Measurements from ENCODE around the gene LACTBL1.
"Not testable (repeated sequence)": the region's sequence is repeated elsewhere in the genome, so short reads cannot be mapped to it uniquely, and the experiment has no call there.

Gene LACTBL1

GRCh38 chr1:22976461-22977243 is 4.0 kb upstream of the LACTBL1 start:
- peak; percentile 21 for DNase-seq

DNA sequence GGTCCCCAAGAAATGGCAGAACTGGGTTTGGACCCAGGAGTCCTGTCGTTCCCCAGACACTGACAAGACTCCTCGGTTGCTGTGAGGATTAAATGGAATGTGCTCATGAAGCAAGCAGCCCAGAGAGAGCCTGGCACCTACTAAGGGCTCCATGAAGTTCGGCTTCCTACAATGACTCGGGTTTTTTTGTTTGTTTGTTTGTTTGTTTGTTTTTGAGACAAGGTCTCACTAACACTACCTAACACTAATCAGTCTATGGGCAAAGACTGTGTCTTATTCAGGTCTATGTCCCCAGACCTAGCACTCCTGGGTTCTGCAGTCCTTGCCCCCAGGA is 3.4 kb upstream of the LACTBL1 start:
- no peak for DNase-seq

GRCh38 chr1:22975694-22976093 is 3.0 kb upstream of the LACTBL1 start:
- DNase-seq: no peak

DNA sequence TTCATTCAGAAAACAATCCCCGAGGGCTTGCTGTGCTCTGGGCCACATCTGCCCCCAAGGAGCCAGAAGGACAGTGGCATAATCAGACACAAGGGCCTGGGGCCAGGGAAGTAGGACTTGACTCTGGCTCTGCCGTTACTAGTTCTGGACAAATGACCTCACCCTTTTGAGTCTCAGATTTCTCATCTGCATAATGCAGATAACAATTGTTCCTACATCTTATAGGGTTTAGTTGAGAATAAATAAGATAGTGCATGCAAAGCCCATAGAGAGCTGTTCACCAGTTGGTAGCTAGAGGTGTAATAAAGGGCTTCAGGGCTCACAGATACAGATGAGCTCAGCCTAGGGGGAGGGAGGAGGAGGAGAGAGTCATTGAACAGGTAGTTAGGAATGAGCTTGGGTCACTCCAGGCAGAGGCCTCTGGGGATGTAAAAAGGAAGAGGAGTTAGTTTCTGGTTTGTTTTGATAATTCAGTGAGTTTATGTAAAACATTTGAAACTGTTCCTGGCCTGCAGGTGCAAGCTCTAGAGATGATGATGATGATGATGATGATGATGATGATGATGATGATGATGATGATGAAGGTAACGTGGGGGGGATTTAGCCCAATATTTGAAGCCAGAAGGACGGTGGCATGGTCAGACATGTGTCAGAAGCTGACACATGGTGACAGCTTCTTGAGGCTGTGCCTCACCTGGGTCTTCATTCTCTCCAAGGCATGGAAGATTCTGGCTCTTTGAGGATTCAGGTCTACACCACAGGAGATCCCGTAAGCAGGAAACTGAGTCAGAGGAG is 858 bp downstream of the LACTBL1 start:
- DNase-seq: no peak

- no peak for DNase-seq
Measured at GRCh38 chr1:22971161-22971560, 1.5 kb downstream of the LACTBL1 start.

DNA sequence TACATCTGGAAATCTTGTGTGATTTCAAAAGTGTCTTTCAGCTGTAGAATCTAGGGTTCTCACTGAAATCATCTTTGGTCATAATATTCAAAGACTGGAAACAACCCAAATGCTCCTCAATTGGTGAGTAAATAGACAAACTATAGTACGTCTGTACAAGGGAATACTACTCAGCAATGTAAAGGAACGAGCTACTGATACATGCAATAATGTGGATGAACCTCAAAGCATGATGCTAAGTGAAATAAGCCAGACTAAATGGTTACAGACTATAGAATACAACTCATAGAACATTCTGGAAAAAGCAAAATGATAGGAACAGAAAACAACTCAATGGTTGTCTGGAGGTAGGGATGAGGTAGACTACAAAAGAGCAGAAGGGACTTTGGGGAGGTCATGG is 2.6 kb downstream of the LACTBL1 start:
- no peak for DNase-seq

- DNase-seq: no peak
Measured at GRCh38 chr1:22969304-22969709, 3.4 kb downstream of the LACTBL1 start.

DNA sequence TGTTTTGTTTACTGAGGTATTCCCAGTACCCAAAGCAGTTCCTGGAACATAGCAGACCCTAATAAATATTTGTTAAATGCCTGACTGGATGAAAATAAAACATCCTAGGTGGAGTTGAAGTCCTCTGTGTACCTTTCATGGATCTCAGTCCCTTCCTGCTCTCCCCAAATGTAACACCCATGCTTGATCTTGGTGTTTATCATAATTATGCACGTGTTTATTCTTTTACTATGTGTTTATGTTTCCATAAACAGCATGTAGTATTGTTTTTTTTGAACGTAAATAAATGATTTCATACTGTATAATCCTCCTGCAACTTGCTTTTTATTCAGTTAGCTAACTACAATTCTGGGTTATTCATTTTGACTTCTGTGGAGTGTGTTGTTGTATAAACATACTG is 4.8 kb downstream of the LACTBL1 start:
- no peak for DNase-seq

DNA sequence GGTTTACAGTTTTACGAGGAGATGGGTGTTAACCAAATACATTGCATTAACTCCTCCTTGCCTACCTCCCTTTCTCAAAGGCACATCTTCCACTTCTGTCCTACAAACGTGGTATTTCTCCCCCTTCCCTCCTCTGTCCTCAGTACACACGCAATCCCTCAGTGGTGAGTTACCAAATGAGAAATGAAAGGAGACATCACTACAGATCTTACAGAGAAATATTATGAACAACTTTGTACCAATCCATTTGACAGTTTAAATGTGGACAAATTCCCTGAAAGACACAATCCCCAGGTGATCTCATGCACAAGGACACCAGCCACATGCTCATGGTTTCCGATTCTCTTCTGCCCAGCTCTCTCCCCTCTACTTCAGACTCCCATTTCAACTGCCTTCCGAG is 6.4 kb downstream of the LACTBL1 start:
- no peak for DNase-seq

DNA sequence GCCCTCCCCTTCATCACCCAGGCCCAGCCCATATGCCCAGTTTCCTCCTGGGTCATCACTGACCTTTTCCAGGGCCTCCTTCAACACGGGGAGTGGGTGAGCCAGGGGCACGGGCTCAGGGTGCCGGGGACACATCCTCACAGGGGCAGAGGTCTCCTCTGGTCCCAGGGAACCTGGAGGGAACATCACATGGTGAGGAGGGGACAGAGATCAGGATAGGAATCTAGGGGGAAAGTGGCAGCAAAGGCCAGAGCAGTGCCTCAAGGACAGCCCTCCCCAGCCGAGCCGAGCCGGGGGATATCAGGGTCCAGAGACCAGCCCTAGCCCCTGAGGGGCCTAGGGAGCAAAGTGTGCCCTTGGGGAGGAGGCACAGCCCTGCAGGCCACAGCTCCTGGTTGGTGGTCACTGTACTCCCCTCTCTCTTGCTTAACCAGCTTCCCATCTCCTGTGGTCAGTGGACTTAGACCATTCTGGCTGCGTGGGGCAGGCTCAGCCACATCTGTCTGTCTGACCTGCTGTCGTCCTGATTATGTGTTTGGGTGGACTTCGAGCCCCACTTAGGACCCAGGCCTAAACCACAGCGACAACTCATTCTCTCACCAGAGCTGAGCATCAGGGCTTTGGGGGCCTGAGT is 9.5 kb downstream of the LACTBL1 start:
- no peak for DNase-seq

DNA sequence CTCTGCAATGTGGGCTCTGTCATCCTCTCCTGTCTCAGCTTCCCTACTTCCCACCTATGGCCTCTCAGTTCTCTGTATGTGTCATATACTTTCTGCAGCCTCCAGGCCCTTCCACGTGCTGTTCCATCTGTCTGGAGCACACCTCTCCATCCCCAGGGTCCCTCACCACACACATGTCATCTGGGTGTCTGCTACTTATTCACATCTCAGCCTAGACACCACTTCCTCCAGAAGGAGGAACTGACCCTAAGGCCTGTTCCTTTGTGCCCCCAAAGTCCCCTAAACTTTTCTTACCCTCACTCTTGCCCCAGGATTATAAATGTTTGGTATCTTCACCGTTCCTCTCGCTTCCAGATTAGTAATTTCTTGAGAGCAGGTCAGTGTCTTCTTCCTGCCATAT is 10.1 kb downstream of the LACTBL1 start:
- DNase-seq: no peak

DNA sequence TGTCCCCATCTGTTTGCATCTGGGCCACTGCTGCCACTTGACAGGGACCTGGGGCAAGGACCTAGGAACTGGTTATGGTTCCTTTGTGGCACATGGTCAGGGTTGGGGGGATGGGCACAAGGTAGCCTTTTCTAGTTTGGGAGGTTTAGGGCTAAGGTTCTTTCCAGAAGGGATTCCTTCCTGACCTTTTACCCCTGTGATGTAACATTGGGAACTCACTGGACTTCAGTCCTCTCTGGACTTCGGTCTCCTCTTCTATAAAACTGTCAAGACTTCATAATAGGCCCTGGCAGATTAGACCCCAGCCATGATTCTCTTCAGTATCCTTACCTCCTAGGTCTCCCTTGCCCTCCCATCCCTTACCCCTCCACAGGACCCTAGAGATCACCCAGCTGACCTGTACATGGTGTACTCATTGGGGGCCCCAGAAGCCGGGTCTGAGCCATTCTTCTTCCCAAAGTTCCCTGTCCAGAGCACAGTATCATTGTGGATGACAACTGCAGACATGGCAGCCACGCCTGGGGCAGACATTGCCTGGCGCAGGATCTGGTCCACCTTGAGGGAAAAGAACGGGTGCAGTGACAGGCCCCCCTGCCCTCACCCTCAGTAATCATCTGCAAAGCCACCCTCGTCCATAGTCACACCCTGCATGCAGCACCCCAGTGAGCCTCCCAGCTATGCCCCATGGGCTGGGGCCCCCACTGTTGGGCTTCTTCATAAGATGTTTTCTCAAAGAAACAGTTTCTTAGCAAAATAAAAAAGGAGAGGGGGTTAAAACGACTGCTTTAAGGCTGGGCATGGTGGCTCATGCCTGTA is 12.9 kb downstream of the LACTBL1 start:
- DNase-seq: no peak

DNA sequence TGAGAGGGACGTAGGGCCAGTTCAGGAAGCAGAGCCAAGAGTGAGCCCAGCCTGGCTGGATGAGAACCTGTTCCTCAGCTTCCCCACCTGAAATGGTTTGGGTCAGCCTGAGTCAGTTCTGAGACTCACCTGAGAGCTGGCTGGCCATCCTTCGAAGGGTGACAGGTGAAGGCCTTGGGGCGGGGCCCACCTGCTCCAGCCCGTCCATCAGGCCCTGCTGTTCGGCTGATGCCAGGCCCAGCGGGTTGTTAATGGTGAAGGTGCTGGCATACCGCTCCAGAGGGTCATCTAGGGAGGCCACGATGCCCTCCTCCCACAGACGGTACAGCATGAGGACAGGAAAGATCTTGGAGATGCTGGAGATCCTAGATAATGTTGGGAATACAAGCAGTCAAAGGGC is 14.1 kb downstream of the LACTBL1 start:
- no peak for DNase-seq

DNA sequence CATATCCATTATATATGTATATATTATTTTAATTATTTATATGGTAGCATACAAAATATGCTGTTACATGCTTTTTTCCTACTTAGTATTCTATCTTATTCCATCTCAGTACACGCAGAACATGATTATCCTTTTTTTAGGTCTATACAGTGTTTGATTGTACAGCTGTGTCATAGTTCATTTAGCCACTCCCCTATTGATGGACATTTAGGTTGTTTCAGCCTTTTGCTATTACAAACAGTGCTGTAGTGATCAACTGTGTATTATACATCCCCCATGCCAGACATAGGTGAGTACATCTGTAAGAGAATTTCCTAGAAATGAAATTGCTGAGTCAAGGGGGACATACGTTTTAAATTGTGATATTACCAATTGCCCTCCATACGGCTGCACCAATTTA is 15.6 kb downstream of the LACTBL1 start:
- DNase-seq: no peak

DNA sequence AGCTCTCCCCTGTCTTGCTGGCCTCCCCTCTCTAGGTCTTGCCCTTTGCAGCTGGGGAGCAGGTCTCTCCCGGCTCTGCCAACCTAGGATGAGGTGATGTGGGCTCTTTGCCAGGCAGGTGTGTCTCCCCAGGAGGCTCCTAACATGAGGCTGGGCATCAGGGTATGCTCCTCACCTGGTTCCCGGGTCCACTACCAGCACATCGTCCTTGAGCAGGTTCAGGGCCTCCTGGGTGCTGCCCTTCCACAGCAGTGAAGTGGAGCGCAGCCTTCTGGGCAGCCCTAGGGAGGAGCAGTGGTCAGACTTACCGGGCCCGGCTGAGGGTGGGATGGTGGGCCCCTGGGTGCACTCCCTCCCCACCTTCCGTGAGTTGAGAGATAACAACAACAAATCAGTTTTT is 17.5 kb downstream of the LACTBL1 start:
- no peak for DNase-seq

GRCh38 chr1:22953740-22954141 is 18.9 kb downstream of the LACTBL1 start:
- no peak for DNase-seq

- no peak for DNase-seq
Measured at GRCh38 chr1:22953057-22953739, 19.5 kb downstream of the LACTBL1 start.

DNA sequence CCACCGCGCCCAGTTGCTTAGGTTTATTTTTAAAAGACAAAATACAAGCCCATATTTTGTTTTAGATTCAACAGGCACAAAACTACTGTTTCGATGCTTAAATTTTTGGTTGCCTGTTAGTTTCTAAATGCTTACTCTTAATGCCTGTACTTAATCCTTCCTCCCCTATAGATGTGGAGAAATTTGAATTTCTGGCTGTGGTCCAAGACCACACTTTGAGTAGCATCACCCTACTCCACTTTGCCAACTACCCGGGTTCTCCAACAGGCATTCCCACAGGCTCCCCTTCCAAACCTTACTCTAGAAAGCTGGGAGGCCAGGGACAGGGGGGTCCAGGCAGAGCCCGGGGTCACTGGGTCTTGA is 20.0 kb downstream of the LACTBL1 start:
- no peak for DNase-seq

- DNase-seq: no peak
Measured at GRCh38 chr1:22951796-22952195, 20.9 kb downstream of the LACTBL1 start.

DNA sequence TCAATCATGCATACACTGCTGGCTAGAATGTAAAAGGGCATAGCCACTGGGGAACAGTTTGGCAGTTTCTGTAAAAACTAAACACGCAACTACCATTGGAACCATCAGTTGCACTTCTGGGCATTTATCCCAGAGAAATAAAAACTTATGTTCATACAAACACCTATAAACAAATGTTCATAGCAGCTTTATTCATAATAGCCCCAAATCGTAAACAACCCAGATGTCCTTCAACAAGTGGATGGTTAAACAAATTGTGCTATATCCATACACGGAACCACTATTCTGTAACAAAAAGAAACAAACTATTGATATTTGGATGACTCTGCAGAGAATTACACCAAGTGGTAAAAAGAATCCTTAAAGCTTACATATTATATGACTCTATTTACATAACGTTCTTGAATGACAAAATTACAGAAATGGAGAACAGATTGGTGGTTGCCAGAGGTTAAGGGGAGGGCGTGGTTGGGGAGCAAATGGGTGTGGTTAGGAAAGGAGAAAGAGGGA is 22.8 kb downstream of the LACTBL1 start:
- DNase-seq: no peak

DNA sequence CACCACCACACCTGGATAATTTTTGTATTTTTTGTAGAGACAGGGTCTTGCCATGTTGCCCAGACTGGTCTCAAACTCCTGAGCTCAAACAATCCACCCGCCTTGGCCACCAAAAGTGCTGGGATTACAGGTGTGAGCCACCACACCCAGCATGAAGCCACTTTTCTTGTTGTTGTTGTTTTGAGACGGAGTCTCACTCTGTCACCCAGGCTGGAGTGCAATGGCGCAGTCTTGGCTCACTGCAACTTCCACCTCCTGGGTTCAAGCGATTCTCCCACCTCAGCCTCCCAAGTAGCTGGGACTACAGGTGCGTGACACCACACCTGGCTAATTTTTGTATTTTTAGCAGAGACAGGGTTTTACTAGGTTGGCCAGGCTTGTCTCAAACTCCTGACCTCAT is 27.5 kb downstream of the LACTBL1 start:
- DNase-seq: not testable (repeated sequence)

GRCh38 chr1:22944346-22945055 is 28.2 kb downstream of the LACTBL1 start:
- DNase-seq: no peak
